OCI-LY1 (cell line): ENCODE measurements around the gene KLHL1.

Source experiments
- EZH2 ChIP-seq: fragments of 200-600 bp; sonication (generic), shearing (Covaris generic); IDR thresholded peaks from 2 replicates; pipeline ENCODE4 v1.8.0; 2017; ENCODE audit warnings: borderline replicate concordance, mixed run types, mild to moderate bottlenecking, antibody characterized with exemption, low read length, moderate library complexity, mixed read lengths
- TF ChIP-seq, protein P1 (sequence below): fragments of 200-600 bp; sonication (generic), shearing (Covaris generic); IDR thresholded peaks from 2 replicates; pipeline ENCODE4 v1.5.1; 2017; ENCODE audit warnings: mild to moderate bottlenecking, antibody characterized with exemption, low read length, moderate library complexity, mixed read lengths

DNA sequence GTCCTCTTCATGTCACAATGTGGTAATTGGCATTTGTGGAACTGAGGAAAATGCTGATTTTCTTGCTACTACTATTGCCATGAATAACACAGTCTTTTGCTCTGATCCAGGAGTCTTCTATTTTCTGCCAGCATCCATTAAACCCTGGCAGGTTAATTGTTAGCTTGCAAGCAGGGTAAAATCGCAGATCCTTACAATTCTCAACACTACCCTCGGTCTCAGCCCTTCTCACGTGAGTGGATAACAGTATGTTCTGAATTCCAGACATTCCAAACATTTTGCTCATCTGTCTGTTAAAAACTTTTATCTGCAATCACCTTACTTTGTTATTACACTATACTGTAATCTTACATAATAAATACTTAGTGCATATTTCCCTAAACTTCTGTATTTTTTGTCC, 251.9 kb downstream of the KLHL1 start:
- TF ChIP-seq, protein P1, sequence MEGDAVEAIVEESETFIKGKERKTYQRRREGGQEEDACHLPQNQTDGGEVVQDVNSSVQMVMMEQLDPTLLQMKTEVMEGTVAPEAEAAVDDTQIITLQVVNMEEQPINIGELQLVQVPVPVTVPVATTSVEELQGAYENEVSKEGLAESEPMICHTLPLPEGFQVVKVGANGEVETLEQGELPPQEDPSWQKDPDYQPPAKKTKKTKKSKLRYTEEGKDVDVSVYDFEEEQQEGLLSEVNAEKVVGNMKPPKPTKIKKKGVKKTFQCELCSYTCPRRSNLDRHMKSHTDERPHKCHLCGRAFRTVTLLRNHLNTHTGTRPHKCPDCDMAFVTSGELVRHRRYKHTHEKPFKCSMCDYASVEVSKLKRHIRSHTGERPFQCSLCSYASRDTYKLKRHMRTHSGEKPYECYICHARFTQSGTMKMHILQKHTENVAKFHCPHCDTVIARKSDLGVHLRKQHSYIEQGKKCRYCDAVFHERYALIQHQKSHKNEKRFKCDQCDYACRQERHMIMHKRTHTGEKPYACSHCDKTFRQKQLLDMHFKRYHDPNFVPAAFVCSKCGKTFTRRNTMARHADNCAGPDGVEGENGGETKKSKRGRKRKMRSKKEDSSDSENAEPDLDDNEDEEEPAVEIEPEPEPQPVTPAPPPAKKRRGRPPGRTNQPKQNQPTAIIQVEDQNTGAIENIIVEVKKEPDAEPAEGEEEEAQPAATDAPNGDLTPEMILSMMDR: no peak
- TF ChIP-seq EZH2: no peak
